Activated gamma-delta T cell treated with anti-CD3 and anti-CD28 coated beads, Interleukin-2, amount 50 U/mL, for 16 hours (primary cell): ENCODE data around the gene HHATL.
A peak's percentile ranks its signal among the peaks of the same experiment; 100 is the strongest.

Experiments used
- DNase-seq: peaks from one replicate; pipeline ENCODE4 v3.0.0-alpha.2; 2020; ENCODE audit warnings: low read depth

Gene HHATL

DNA sequence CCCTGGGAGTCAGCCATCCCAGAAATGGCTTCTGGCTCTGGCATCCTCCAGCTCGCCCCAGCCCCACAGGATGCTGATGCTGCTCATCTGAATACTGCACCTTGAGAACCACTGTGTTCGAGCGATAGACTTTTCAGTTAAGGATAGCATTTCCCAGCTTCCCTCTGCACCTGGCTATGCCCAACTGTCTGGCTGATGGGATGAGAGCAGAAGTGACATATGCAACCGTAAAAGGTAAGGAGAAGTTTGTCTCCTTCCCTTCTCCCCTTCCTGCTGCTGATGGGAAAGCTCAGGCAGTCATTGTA is 9.7 kb upstream of the HHATL start:
- no peak for DNase-seq

DNA sequence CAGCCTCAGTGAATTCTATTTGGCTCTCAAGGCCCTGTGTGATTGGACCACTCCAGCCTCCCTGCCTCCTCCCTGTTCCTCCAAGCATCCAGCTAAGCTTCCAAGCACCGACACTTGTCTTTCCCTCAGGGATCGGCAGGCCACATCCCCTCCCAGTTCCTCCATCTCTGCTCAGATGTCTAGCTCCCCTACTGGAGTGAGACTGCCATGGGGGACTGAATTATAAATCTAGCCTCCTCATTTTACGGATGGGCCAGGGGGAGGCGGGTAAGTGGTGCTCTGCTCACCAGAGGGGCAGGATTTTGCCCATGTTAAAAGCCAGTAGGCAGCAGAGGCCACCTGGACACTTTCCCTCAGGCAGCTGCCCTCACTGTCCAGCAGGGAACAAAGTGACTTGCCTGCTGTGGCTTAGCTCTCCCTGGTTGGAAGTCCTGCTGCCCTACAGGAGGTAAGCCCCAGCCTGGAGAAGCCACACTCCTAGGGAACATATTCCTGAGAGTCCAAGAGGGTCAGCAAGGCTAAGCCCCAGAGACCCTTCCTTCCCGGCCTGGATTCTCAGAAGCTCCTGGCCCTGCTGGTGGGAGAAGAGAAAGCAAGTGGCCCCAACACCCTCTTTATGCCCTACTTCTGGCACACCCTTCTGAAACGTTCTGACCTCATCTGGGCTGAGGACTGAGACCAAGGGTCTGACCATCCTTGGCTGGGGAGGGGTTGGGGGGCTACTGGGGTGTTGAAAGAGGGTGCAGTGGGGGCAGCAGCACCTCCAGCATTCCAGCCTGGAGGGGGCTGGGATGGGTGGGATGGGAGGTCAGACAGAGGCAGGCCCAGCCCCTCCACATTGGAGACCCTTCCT is 9.1 kb upstream of the HHATL start:
- DNase-seq, result no peak

DNA sequence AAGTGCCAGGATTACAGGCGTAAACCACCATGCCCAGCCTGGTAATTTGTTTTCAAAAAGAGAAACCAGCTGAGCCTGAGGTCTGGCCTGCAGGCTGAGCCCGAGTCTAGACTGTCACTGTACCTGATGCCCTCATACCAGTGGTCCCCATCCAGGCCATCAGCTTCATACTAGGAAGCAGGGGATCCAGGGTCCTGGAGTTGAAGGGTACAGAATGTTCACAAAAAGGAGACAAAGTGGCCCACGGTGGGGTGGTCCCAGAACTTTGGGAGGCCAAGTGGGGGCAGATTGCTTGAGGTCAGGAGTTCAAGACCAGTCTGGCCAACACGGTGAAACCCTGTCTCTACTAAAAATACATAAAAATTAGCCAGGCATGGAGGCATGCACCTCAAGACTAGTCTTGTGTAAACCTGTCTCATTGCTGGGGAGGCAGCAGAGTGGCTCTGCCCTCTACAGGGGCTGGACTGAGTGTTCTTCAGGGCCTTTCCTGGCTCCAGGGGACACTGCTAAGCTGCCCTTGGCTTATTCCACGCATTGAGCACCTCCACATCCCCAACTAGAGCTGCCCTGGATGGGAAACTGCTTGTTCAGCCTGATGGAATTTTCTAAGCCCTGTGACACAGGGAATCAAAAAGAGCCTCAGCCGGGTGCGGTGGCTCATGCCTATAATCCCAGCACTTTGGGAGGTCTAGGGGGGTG is 7.9 kb upstream of the HHATL start:
- no peak for DNase-seq

DNA sequence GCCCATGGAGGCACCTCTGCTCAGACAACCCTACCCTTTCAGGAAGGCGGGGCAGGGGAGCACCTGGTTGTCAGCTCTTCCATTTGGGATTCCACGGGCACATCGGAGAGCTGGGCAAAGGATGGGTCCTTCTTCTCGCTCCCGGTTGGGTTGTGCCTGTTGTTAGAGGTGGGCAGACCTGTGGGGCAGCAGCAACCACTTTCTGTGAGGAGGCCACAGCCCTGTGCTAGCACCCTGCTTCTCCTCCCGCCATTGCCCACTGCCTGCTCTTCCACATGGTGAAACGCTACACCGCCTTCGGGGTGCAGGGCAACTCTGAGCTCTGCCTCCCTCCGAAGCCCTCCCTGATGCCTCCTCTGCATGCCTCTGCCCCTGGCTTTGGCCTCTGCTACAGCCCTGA is 7.0 kb upstream of the HHATL start:
- no peak for DNase-seq

DNA sequence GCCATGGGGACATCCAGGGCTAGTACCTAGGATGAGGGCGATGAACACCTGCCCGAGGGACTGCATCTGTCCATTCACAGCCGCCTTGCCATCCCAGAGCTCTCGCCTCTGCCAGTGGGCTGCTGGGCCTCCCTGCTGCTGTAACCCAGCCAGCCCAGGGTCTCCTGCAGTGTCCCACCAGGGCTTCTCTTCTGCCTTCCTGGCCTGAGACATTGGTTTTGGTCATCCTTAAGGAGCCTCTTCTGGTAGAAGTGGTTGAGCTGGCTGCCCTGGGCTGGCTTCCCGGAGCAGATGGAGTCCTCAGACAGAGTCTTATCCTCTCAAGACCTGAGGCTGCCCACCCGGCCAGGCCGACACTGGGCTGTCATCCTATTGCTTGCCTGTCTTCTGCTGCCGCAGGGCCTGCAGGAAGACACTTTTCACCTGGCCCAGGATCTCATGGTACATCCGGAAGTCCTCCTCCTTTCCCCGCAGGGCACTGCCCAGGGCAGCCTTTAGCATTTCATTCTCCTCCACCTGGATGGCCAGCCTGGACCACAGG is 6.1 kb upstream of the HHATL start:
- DNase-seq, result no peak

DNA sequence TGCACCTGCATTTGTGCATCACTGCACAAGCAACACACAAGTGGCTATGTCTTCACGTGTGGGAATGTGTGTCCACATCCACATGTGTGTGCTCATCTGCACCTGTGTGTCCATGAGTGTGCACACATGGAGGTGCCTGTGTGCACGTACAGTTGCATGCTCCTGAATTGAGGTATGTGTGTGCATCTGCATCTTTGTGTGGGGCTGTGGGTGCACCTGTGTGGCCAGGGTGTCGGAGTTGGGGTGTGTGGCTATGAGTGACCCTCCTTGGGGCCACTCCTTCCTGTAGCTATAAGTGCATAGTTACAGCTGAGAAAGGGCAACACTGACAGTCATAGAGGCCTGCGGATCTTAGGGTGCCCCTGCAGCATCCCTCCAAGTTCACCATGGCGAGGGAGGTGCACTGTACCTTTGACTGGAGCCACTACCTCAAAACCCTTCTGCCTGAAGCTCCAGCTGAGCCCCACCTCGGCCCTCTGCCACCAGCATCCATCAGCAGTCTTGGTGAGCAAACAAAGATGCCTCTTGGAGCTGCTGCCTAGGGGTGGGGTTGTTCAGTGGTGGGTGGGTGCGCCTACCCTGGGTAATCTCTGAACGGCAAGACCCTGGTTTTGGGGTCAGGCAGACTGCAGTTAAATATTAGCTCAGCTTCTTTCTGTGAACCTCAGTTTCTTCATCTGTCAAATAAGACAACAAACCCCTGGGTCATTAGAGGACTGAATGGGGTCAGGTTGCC is 5.2 kb upstream of the HHATL start:
- no peak for DNase-seq

DNA sequence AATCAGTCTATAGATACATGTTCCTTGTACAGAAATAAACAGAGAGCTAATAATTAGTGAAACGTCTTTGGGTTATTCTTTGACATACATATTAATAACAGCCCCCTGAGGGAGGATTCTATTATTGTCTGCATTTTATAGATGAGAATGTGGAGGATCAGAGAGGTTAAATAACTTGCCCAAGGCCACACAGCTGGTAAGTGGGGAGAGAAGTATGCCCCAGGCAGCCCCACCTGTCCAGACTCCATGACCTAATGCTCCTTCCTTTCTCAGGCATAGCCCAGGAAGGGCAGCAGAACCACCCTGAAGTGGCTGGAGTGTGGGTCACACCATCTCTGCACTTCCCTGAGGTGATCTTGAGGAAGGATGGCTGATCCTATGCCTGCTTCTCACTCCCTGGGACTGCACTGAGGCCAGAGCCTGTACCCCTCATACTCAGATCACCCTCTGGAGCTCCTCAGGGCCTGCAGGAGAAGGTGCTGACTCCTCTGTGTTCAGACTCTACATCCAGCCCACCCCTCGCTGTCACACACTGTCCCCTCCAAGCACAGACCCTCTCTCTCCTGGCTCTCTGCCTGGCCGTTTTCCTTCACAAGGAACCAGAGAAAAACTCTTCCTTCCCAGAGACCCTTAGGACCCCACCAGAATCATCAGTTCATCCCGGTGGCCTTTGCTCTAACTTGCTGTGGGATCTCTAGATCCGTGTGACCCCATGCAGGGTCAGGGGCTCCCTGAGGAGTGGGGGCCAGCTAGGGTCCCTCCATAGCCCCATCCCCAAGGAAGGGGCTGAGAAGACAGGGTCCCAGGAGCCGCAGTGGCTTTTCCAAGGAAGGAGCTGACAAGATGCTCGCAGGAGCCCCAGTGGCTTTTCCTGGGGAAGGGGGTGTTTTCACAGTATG is 4.4 kb upstream of the HHATL start:
- no peak for DNase-seq

DNA sequence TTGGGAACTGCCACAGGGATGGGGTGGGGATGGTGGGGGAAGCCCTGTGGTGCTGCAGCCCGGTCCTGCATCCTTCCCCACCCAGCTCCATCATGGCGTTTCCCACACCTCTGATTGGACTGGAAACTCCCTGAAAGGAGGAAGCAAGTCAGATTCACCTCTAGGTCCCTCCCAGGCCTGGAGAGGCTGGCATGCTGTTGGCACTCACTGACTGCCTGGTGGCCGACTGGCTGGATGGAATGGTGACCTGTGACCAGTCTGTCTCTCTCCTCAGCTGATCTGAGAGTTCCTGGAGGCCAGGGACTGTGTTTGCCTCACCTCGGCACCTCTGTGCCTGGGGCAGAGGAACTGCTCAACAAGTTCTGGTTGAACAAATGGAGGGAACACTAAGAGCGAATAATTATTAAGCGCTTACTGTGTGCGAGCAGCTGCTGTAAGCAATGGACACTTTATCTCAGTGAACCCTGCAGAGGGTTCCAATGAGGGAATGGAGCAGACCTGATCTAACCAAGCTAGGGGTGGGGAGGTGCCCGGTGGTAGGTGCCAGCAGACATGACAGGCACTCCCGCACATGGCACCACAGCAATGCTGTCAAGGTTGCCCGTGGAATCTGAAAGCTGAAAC is 3.5 kb upstream of the HHATL start:
- no peak for DNase-seq

DNA sequence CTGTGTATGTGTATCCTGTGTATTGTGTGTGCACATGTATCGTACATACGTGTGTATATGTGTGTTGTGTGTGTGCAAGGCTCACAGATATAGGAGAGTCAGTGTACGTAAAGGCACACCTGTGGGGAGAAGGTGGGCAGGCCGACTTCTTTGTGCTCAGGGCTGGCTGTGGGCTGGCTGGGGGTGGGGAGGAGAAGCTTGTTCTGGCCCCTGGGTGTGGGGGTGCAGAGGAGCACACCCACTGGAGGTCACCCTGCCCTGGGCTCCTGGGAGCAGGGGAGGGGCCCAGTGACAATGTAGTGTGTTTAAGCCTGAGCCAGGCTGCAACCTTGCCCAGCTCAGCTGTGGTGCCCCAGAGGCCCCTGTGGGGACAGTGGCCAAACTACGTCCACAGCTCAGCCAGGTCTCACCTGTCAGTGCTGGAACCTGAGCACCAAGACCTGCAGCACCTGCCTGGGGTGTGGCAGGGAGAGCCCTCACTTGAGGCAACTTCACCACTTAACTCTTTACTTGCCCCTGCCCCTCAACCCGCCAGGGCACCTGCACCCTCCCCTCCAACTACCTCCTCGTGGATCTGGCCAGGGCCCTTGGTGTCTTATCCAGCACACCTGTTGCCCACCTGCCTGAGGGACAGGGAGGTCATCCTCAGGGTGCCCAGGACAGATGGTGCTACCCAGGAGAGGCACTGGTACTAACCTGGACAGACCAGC is 2.6 kb upstream of the HHATL start:
- DNase-seq, result no peak

DNA sequence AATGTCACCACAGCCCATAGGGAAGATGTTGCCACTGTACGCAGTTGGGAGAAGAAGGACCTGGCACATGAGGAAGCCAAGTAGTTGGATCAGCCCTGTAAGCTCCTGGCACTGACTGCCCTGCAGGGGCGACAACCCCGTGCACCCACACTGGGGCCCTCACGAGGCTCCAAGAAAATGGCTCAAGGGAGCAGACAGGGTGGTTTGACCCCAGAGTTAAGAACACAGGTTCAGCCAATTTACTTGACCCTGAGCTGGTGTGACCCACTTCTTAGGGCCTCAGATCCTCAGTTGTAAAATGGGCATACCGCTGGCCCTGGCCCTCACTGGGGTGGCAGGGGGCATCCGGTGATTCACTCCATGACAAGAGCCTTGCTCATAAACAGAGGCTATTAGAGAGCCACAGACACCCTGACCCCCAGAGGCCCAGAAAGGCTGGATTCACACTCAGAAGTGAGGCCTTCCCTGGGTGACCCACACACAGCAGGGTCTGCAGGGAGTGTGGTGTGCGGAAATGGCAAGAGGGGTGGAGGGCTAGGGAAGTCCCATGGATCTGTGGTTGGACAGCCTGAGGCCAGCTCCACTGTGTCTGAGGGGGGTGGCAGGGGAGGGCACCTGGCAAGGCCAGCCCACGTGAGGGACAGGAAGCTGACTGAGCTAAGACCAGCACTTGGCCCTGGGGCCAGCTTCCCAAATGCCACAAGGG is 1.7 kb upstream of the HHATL start:
- no peak for DNase-seq

DNA sequence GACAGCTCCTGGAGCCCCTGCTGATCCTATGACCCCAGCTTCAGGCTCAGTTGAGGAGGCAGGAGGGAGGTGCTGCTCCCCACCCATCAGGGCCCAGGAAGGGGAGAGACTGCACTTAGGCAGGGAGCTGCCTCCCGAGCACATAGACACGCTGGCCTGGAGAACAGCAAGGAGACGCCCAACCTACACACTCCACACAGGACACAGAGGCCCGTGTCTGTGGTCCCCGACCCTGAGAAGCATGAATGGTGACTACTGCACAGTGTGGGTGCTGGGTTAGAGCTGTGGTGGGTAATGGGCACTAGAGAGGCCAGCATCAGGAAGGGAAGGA is 1.1 kb upstream of the HHATL start:
- no peak for DNase-seq

DNA sequence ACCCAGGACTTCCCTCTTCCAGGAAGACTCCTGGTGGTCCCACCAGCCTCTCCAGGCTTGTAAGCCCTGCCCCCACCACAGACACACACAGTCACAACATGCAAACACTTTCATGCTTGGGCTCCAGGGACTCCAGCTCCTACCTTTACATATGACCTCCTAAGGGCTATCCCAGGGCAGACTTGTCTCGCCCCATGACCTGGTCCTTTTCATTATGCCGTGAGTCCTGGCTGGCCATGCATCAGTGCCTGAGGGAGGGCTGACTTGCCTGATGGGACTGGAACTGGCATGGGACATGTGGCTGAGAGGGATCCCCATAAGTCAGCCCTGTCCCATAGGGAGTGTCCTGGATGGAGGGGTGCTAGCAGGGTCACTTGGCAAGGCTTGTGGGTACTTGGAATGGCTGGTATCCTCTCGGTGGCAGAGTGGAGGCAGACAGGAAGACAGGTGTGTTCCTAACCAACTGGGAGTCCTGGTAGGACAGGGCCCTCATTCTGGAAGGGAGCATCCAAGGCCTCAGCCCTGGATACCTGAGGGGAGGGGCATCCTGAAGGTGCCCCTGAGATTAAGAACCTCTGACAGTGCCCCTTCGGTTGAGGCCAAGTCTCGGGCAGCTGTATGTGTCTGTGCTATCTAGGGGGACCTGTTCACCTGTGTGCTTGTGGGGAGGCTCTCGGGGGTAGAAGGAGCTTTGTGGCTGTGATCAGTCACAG is 540 bp upstream of the HHATL start:
- no peak for DNase-seq

DNA sequence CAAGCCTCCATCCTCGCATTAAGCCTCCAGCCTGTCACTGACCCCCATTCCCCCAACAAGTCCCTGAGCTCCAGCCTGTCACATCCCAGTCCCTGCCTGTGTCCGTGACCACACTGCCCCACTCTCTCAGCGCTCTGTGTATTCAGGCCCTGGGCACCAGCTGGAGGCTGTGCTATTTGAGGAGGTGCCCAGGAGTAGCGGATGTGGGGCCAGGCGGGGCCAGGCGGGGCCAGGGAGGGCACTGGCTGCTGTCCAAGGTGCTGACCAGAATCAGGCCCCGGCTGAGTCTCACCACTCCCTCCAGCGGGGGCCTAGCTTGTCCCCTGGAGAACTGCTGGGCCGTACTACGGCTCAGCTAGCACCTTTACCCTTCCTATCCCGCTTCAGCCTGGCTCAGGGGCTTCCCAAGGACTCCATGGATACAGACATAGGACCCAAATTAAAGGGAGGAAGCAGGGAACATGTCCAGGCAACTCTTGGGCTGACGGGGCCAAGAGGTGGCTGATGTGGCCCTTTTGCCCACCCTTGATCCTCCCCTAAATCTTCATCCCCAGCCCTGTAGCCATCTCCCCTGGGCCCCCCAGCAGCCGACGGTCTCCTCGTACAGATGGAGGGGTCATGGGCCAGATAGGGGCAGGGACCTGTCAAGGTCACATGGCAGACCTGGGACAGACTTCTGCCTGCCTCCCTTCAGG is 1.1 kb downstream of the HHATL start:
- DNase-seq, result peak; percentile 16

DNA sequence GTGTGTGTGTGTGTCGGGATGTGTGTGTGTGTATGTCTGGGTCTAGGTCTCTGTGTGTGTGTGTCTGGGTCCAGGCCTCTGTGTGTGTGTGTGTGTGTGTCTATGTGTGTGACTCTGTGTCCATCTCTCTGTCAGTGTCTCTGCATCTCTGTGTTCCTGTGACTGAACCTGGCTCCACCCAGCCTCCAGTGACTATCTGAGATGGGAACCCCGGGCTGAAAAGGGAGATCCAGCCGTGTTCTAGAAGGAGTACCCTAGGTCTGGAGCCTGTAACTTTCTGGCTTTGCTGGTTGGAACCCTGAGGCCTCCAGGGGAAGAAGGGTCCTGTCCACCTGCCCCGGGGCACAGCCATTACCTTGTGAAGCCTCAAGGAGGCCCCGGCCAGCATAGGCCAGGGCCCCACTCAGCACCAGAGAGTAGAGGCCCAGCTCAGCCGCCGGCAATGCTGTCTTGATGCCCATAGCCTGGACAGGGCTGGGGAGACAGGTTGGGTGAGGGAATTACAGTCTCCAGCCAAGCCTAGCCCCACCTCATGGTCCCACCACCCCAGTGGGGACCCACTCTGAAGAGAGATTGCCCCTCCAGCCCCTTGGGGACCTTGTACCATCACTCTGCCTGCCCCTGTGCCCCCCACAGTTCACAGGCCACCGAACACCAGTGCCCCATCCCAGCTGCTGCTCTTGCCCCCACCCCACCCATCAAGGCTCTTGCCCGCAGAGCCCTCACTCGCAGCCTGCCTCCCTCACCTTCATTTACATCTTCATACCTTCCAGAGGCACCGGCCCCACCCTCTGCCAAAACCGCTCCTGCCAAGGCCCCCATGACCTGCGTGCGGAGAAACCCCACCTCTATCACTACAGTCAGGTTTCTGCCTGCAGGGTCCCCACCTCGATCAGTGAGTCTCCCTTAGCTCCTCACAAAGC is 2.0 kb downstream of the HHATL start:
- DNase-seq, result no peak

DNA sequence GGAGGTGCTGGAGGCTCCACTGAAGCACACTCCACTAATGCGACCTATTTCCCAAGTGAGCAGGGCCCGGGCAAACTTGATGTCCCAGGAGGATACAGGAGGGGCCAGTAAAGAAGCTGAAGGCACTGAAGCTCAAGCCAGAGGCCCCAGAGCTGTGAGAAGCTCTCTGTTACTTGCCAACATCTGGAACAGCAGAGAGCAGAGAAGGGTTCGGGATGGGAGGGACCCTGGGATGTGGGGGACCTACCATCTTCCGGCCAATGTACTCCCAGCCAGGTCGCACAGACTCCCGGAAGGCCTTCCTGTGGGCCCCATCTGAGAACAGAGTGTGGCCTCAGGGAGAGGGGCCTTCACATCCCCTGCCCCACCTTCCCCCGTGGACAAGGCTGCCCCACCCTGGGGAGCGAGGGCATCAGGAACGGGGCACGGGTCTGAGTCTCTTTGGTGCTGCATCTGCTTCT is 3.1 kb downstream of the HHATL start:
- DNase-seq, result no peak

DNA sequence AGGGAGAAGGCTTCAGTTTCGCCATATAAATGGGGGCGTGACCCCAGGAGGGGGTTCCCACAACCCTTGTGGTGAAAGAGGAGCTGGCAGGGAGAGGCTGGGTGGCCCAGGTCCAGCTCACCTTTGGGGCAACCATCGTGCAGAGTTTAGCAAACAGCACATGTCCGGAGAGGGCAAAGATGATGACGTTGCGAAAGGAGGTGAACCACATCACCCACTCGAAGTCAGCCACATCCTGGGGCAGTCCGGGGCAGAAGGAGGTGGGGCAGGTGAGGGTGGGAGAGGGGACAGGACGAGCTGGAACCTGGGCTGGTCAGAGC is 3.7 kb downstream of the HHATL start:
- DNase-seq, result no peak

DNA sequence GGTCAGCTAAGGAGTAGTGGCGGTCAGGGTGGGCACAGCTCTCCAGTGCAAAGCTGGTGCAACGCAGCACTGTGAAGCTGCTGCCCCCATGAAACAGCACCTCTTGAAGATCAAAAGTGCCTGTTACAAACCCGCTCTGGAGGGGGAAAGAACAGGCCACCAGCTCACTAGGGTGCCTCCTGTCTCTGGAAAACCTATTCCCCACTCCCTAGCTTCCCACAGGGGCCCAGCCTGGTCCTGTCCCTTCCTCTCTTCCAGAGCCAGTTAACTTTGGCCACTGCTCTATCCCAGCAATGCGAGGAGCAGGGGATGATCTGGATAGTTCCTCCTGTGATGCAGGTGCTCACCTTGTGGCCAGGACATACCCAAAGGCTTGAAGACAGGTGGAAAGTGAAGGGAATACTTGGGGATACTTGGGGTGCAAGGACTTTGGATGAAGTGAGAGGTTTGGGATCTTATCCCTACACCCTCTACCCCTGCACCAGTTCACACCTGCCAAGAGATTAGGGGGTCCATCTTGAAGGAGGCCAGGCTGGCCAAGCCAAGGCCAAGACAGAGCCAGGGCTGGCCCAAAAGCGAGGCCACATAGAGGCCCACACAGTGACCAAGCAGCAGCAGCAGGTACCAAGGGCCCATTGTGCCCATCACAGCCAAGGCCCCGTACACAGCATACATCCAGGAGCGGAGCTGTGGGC is 4.2 kb downstream of the HHATL start:
- DNase-seq, result no peak
